GM10248 (cell line): ENCODE results near the gene HACD2.
"Not testable (repeated sequence)": the region's sequence is repeated elsewhere in the genome, so short reads cannot be mapped to it uniquely, and the experiment has no call there.

Source experiments
- CTCF ChIA-PET: fragments of 300-600 bp; sonication (Branson Sonifier 250); formaldehyde crosslinking; extraction: SDS; loops from one replicate; lab custom pipeline; 2021; ENCODE audit warnings: antibody characterized with exemption; lab: Yijun Ruan, JAX
- POLR2A ChIA-PET: fragments of 350-650 bp; sonication (Branson Sonifier 250); formaldehyde crosslinking; extraction: SDS; loops from one replicate; lab custom pipeline; 2020; ENCODE audit warnings: antibody characterized with exemption; lab: Yijun Ruan, JAX
- DNase-seq: peaks from one replicate; pipeline ENCODE4 v3.0.0; 2012; ENCODE audit errors: extremely low spot score
- CTCF ChIP-seq: IDR thresholded peaks from 2 replicates; pipeline ENCODE4 v1.5.1; 2012; ENCODE audit warnings: mild to moderate bottlenecking, low read depth; ENCODE audit errors: extremely low read depth, missing control alignments, control extremely low read depth

HACD2 gene

GRCh38 chr3:123602325-123602724 is 17.5 kb upstream of the HACD2 start:
- CTCF ChIA-PET: interaction anchor here (1.3 to 1.8 kb wide), 3 partner anchors 12 to 20 kb away, joined by 3 to 4 read pairs (median 4); no protein-coding TSS in a partner anchor

GRCh38 chr3:123600863-123601262 is 16.0 kb upstream of the HACD2 start:
- CTCF ChIA-PET: interaction anchor here (1.3 kb wide), 1 partner anchor 15 kb away, joined by 4 read pairs; no protein-coding TSS in a partner anchor
- POLR2A ChIA-PET: interaction anchor here (0.6 kb wide), 1 partner anchor 1994 kb away, joined by 7 read pairs; the partner anchor contains the start of gene OSBPL11
- DNase-seq: not testable (repeated sequence)

More at GRCh38 chr3:123602325-123602724, 17.5 kb upstream of the HACD2 start:
- DNase-seq: no peak
- POLR2A ChIA-PET: no interaction called here
- no peak for TF ChIP-seq CTCF

GRCh38 chr3:123597561-123597960 is 12.7 kb upstream of the HACD2 start:
- TF ChIP-seq CTCF: no peak
- CTCF ChIA-PET: no interaction called here
- POLR2A ChIA-PET: no interaction called here
- no peak for DNase-seq

GRCh38 chr3:123595396-123596180 is 10.7 kb upstream of the HACD2 start:
- TF ChIP-seq CTCF: no peak
- DNase-seq: no peak
- POLR2A ChIA-PET: no interaction called here
- CTCF ChIA-PET: interaction anchor here (1.4 kb wide), 1 partner anchor 37 kb away, joined by 4 read pairs; no protein-coding TSS in a partner anchor

- no peak for TF ChIP-seq CTCF
- ChIA-PET CTCF (no interaction called here), POLR2A (no interaction called here)
- no peak for DNase-seq
Measured at GRCh38 chr3:123593381-123593780, 8.5 kb upstream of the HACD2 start.

- TF ChIP-seq CTCF: no peak
- ChIA-PET POLR2A (no interaction called here), CTCF (no interaction called here)
- no peak for DNase-seq
Measured at GRCh38 chr3:123590685-123591450, 6.0 kb upstream of the HACD2 start.

GRCh38 chr3:123587401-123587800 is 2.5 kb upstream of the HACD2 start:
- no peak for DNase-seq
- ChIA-PET CTCF (interaction anchor here (1.2 to 1.4 kb wide), 2 partner anchors 9 to 27 kb away, joined by 4 read pairs; no protein-coding TSS in a partner anchor), POLR2A (no interaction called here)
- no peak for TF ChIP-seq CTCF
